Activated naive CD4-positive, alpha-beta T cell (primary cell): ENCODE results near the gene ZNF516.

Experiments used
- DNase-seq, 4 experiments: peaks; one replicate each; lab custom pipeline; 2025; lab: John Stamatoyannopoulos, UW

Gene ZNF516

GRCh38 chr18:76363436-76364120 lies 131.5 kb downstream of the ZNF516 start:
- no peak for DNase-seq

GRCh38 chr18:76362676-76363075 lies 132.4 kb downstream of the ZNF516 start:
- DNase-seq = no peak

- no peak for DNase-seq
These were observed 133.8 kb downstream of the ZNF516 start for GRCh38 chr18:76361219-76361618.

GRCh38 chr18:76359909-76360308 lies 135.1 kb downstream of the ZNF516 start:
- DNase-seq = no peak

- no peak for DNase-seq
These were observed 136.3 kb downstream of the ZNF516 start for GRCh38 chr18:76358774-76359173.

GRCh38 chr18:76357585-76358260 lies 137.3 kb downstream of the ZNF516 start:
- DNase-seq = no peak

GRCh38 chr18:76357174-76357573 lies 137.9 kb downstream of the ZNF516 start:
- DNase-seq = no peak

- DNase-seq = no peak
These were observed 138.4 kb downstream of the ZNF516 start for GRCh38 chr18:76356666-76357065.

- no peak for DNase-seq
These were observed 140.7 kb downstream of the ZNF516 start for GRCh38 chr18:76354348-76354747.

GRCh38 chr18:76353500-76353899 lies 141.5 kb downstream of the ZNF516 start:
- no peak for DNase-seq

GRCh38 chr18:76353046-76353445 lies 142.0 kb downstream of the ZNF516 start:
- no peak for DNase-seq

GRCh38 chr18:76351961-76352581 lies 143.0 kb downstream of the ZNF516 start:
- DNase-seq = no peak

GRCh38 chr18:76350134-76351025 lies 144.7 kb downstream of the ZNF516 start:
- DNase-seq = no peak

GRCh38 chr18:76349067-76349715 lies 145.9 kb downstream of the ZNF516 start:
- DNase-seq = peak; percentile 10 to 46 (median 24)

- no peak for DNase-seq
These were observed 146.6 kb downstream of the ZNF516 start for GRCh38 chr18:76348267-76349066.

- no peak for DNase-seq
These were observed 147.7 kb downstream of the ZNF516 start for GRCh38 chr18:76347341-76347740.

- no peak for DNase-seq
These were observed 148.4 kb downstream of the ZNF516 start for GRCh38 chr18:76346490-76347130.

GRCh38 chr18:76345901-76346300 lies 149.1 kb downstream of the ZNF516 start:
- no peak for DNase-seq

GRCh38 chr18:76343938-76344569 lies 151.0 kb downstream of the ZNF516 start:
- DNase-seq = no peak

- DNase-seq = no peak
These were observed 154.6 kb downstream of the ZNF516 start for GRCh38 chr18:76340410-76340809.
